MG63 (cell line): ENCODE data around the gene TOB1. TPM values are rescaled to one million over a fixed set of nuclear protein-coding genes. Genes with fewer than 3 reads are reported as not detected.

ENCODE experiments used
- DNase-seq: peaks from one replicate; pipeline ENCODE4 v3.0.0-alpha.2; 2020
- H3K27me3 ChIP-seq: fragments of 250-450 bp; sonication (Bioruptor Pico); 2 replicates; pipeline ENCODE4 v1.5.1; 2020; ENCODE audit warnings: mild to moderate bottlenecking, moderate library complexity
- H3K36me3 ChIP-seq: fragments of 250-450 bp; sonication (Bioruptor Pico); 2 replicates; pipeline ENCODE4 v1.5.1; 2020; ENCODE audit warnings: mild to moderate bottlenecking, moderate library complexity
- H3K4me3 ChIP-seq: fragments of 250-450 bp; sonication (Bioruptor Pico); 2 replicates; pipeline ENCODE4 v1.5.1; 2020; ENCODE audit warnings: mild to moderate bottlenecking, moderate library complexity
- H3K9me3 ChIP-seq: fragments of 250-450 bp; sonication (Bioruptor Pico); 2 replicates; pipeline ENCODE4 v1.5.1; 2020; ENCODE audit warnings: mild to moderate bottlenecking, moderate library complexity
- total RNA-seq: library from RNA; depleted of rRNA; stranded (reverse); fragments of >200 nt; shearing (Covaris generic); gene quantifications from 2 replicates; pipeline ENCODE4 v1.2.3, GENCODE V29; 2014; ENCODE audit warnings: low replicate concordance

TOB1 gene
- total RNA-seq, 1 experiment from 2014 or later: 16.0 TPM

DNA sequence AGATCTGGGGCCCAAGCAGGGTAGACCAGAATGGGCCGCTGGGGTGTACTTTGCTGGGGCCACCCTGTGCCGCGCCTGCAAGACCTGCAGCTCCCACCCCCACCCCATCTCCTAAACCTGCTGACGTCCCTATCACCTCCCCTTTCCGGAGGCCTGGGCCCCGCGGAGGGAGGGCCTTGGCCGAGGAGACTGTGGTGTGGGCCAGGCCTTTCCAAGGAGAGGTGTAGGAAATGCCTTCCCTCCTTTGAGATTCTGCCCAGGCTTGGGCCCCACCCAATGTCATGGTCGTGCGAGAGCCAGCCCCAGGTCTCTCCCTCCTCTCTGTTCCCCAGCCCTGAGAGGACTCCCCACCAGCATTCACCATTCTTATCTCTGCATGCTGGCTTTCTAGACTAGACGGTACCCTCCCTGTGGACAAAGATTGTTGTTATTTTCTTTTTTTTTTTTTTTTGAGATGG, 34.7 kb downstream of the TOB1 start:
- no peak for DNase-seq
- no peak overlapping the region for H3K4me3 ChIP-seq
- H3K9me3 ChIP-seq: no peaks in the 10 kb centered on the region
- no peaks in the 10 kb centered on the region for H3K27me3 ChIP-seq
- H3K36me3 ChIP-seq: no peaks in the 10 kb centered on the region

DNA sequence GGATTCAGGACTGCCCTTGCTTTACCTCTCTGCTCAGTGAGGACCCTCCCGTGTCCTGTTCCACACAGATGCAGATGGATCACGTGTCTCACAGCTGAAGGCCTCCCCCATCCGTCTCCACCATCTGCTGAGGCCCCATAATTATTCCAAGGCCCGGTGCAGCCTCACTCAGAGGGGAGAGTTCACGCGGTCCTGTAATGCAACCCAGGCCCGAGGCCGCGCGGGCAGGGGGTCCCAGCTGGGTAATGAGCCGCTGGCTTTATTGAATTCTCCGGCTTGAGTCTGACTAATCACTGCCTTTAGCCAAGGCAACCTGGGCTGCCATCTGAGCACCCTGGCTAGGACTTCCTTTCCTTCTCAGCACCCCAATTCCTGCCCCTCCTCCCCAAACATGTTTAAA, 35.2 kb downstream of the TOB1 start:
- Histone ChIP-seq H3K27me3 (no peaks in the 10 kb centered on the region), H3K9me3 (no peaks in the 10 kb centered on the region), H3K4me3 (no peak overlapping the region), H3K36me3 (no peaks in the 10 kb centered on the region)
- DNase-seq: no peak

DNA sequence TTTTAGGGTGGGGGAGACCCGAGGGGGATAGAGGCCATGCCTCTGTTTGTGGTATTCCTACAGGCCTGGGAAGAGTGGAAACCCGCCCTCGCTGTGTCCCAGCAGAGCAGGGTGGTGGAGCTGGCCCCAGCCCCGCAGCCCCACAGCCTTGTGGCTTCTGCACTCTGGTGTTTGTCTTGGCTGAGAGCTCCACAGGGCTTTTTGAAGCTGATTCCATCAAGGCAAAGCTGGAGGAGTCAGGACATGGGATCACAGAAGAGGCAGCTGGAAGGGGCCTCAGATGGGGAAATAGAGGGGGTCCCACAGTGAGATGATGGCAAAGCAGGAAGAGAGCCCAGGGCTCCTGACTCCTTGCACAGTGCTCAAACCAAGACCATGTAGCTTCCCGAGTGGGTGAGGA, 35.8 kb downstream of the TOB1 start:
- Histone ChIP-seq H3K27me3 (no peaks in the 10 kb centered on the region), H3K4me3 (no peak overlapping the region), H3K9me3 (no peaks in the 10 kb centered on the region), H3K36me3 (no peaks in the 10 kb centered on the region)
- DNase-seq: no peak

DNA sequence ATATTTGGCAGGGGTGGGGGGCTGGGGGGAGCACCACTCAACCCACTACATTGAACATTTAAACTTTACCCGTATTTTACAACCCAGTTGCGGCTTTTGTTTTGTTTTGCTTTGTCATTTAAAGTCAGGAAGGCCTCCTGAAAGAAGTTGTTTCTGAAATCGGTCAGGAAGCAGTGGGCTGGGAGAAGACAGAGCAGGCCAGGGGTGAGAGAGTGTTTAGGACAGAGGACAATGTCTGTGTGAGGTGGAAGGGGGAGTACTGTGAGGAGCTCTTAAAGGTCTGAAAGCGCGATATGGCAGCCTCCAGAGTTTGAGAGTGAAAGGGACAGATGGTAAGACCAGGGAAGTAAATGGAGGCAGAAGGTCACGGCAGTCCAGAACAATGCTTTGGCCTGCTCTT, 36.8 kb downstream of the TOB1 start:
- Histone ChIP-seq H3K9me3 (peaks cover 2% of the 10 kb centered on the region; the same call in 1 of the 2 replicates), H3K4me3 (no peak overlapping the region), H3K36me3 (no peaks in the 10 kb centered on the region), H3K27me3 (no peaks in the 10 kb centered on the region)
- DNase-seq: no peak

GRCh38 chr17:50828508-50829170, 37.5 kb downstream of the TOB1 start:
- H3K9me3 ChIP-seq: peaks cover 2% of the 10 kb centered on the region; the same call in 1 of the 2 replicates
- DNase-seq: no peak
- no peaks in the 10 kb centered on the region for H3K27me3 ChIP-seq
- no peak overlapping the region for H3K4me3 ChIP-seq
- H3K36me3 ChIP-seq: no peaks in the 10 kb centered on the region

DNA sequence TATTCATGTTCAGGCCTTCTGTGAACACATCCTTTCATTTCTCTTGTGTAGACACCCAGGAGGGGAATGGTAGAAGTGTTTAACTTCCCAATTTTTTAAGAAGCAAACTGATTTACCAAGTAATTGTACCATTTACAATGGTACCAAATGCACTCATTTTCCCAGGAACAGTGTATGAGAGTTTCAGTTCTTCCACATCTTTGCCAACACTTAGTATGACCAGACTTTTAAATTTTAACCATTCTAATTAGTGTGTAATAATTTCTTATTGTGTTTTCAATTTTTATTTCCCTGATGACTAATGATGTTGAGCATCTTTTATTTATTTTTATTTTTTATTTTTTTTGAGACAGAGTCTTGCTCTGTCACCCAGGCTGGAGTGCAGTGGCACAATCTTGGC, 41.0 kb downstream of the TOB1 start:
- no peak for DNase-seq
- no peak overlapping the region for H3K4me3 ChIP-seq
- no peaks in the 10 kb centered on the region for H3K27me3 ChIP-seq
- no peaks in the 10 kb centered on the region for H3K36me3 ChIP-seq
- peaks cover 2% of the 10 kb centered on the region; the same call in 1 of the 2 replicates for H3K9me3 ChIP-seq

DNA sequence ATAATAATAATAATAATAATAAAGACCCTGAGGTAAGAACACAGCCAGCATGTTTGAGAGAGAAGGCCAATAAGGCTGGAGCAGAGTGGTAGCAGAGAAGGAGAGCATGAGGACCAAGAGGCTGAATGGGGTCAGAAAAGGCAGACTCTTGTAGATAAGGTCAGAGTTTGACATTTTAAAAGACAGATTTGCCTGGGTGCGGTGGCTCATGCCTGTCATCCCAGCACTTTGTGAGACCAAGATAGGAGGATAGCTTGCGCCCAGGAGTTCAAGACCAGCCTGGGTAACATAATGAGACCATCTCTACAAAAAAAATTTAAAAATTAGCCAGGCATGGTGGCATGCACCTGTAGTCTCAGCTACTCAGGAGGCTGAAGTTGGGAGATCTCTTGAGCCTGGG, 41.7 kb downstream of the TOB1 start:
- no peak for DNase-seq
- H3K9me3 ChIP-seq: peaks cover 2% of the 10 kb centered on the region; the same call in 1 of the 2 replicates
- no peak overlapping the region for H3K4me3 ChIP-seq
- H3K36me3 ChIP-seq: no peaks in the 10 kb centered on the region
- no peaks in the 10 kb centered on the region for H3K27me3 ChIP-seq

DNA sequence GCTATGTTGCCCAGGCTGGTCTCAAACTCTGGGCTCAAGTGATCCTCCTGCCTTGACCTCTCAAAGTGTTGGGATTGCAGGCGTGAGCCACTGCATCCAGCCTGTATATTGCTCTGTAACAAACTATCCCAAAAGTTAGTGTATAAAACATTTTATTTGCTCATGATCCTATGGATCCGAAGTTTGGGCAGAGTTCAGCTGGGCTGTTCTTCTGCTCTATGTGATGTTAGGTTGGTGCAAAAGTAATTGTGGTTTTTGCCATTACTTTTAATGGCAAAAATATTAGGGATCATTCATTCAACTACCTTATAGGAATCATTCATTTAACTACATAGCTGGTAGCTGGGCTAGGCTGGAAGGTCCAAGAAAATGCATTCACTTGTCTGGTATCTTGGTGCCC, 43.6 kb downstream of the TOB1 start:
- no peaks in the 10 kb centered on the region for H3K27me3 ChIP-seq
- H3K36me3 ChIP-seq: no peaks in the 10 kb centered on the region
- H3K4me3 ChIP-seq: no peak overlapping the region
- DNase-seq: no peak
- peaks cover 2% of the 10 kb centered on the region; the same call in 1 of the 2 replicates for H3K9me3 ChIP-seq

DNA sequence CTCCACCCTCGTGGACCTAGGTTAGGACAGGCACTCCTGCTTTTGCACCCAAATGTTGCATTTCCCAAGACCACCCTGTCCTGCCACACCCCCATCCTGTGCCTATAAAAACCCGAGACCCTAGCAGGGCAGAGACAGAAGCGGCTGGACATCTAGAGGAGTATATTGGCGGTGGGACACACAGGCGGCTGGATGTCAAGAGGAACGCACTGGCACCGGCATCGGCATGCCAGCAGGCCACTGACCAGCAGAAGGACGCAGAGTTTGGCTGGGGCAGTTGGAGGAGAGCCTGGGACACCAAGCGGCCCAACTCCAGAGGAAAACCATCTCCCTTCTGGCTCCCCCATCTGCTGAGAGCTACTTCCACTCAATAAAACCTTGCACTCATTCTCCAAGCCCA, 45.5 kb downstream of the TOB1 start:
- Histone ChIP-seq H3K9me3 (peaks cover 2% of the 10 kb centered on the region; the same call in 1 of the 2 replicates), H3K27me3 (no peaks in the 10 kb centered on the region), H3K4me3 (no peak overlapping the region), H3K36me3 (no peaks in the 10 kb centered on the region)
- no peak for DNase-seq

DNA sequence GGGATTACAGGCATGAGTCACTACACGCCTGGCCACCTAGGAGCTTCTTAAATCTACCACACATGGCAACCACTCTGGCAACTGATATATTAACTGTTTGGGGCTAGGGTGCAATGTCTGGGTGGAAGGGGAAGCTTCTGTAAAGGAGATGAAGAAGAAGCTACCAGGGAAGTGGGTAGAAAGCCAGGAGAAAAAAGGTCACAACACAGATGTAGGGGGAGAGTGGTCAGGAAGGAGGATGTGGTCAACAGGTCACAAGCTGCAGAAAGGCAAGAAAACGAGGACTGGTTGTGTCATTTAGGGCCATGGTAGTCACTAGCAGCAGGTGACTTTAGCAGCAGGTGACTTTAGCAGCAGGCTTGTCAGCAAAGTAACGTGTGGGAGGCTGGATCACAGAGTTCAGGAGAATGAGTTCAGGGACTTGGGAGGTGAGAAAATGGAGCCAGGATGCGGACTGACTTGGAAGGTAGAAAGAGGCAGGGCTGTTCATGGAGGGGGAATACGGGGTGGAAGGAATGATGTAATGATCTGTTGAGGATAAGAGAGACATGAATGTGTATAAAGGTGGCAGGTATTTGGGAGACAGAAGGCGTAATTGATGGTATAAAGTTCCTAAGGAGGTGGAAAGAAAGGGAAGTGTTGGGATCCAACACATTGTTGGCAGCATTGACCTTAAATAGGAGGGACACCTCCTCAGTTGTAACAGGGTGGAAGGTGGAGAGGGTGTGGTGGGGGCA, 47.1 kb downstream of the TOB1 start:
- H3K27me3 ChIP-seq: no peaks in the 10 kb centered on the region
- no peaks in the 10 kb centered on the region for H3K36me3 ChIP-seq
- no peak overlapping the region for H3K4me3 ChIP-seq
- DNase-seq: peak; percentile 31
- H3K9me3 ChIP-seq: no peaks in the 10 kb centered on the region

DNA sequence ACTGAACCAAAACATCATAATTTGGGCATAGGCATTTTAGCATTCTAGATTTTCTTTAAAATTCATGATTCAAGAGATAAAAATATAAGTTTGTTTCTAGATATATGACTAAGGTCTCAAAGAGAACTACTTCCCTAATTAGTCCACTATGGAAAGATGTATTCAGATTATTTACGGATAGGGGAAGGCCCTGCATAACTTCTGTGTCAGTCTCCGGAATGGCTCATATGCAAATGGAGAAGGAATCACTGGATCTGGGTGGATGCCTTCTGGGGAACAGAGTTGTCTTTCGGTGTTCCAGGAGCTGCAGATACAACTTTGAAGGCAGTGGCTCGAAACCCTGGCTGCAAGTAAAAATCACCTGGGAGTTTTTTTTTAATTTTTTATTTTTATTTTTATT, 47.9 kb downstream of the TOB1 start:
- no peak for DNase-seq
- Histone ChIP-seq H3K27me3 (no peaks in the 10 kb centered on the region), H3K36me3 (no peaks in the 10 kb centered on the region), H3K9me3 (no peaks in the 10 kb centered on the region), H3K4me3 (no peak overlapping the region)

DNA sequence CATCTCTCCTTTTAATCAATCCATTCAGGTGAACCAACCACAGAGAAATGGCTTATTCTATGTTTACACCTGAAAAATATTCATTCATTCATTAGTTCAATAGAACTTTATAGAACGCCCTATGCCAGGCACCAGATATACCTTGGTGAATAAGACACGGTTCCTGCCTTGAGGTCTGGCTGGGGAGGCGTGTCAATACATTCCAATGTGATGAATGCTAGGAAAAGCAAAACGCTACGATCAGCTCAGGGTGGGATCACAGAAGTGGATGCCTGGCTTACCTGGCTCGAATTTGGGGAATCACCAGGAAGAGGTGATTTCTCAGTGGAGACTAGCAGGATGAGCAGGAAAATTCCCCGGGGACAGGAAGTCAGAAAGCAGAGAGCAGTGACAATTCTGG, 48.3 kb downstream of the TOB1 start:
- Histone ChIP-seq H3K36me3 (no peaks in the 10 kb centered on the region), H3K9me3 (no peaks in the 10 kb centered on the region), H3K27me3 (no peaks in the 10 kb centered on the region), H3K4me3 (no peak overlapping the region)
- peak; percentile 32 for DNase-seq

DNA sequence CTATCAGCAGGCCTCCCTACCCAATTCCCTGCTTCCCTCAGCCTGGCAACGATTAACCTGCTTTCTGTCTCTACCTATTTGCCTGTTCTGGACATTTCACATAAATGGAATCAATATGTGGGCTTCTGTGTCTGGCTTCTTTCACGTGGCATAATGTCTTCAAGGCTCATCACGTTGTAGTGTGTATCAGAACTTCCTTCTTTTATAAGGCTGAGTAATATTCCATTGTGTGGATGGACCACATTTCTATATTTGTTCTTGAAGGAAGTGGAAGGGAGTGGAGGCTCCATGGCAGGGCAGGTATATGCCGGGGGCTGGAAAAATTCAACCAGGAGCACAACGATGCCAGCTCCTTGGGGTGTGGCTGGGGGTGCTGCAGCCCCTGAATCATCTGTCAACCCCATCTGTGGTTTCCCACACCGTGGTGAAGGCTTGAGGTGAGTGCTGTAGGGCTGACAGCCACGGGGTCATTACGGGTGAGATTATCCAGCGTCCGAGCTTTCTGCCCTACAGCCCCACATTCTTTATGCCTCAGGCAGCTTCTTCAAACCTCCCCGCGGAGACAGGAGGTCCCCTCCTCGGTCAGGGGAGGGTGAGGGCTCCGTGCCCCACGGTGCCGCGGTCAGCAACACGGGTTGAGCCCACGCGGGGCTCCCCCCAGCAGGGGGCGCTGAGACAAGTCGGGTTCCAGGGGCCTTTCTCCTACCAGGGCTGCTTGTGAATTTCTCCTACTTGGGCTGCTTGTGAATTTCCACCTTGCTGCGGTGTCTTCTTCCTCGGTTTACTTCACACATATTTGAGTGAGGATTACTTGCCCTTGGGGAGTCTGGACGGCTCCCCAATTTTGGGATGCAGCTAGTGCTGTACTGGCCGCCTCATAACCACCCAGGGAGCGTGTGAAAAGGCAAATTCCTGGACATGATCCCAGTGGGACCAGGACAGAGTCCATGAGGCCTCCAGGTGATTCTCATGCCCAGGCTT, 49.1 kb downstream of the TOB1 start:
- DNase-seq: peak; percentile 34
- Histone ChIP-seq H3K9me3 (no peaks in the 10 kb centered on the region), H3K36me3 (no peaks in the 10 kb centered on the region), H3K4me3 (no peak overlapping the region), H3K27me3 (no peaks in the 10 kb centered on the region)

DNA sequence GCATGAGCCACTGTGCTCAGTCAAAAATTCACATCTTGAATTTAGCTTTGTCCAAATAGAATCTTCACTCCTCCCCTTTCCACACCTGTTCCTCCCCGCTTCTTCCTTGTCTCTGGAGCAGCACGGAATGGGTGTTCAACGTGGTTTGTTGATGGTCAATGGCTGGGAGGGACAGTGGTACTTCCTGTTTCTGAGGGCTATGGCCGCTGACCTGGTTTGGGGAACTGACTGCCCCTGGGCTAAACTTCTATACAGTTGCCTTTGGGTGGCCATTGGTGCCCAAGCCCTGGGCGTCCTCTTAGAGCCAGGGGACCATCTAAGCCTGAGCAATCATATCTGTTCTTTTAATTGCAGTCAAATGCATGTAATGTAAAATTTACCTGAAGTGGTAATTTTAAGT, 49.9 kb downstream of the TOB1 start:
- H3K4me3 ChIP-seq: no peak overlapping the region
- no peaks in the 10 kb centered on the region for H3K27me3 ChIP-seq
- no peak for DNase-seq
- H3K9me3 ChIP-seq: no peaks in the 10 kb centered on the region
- no peaks in the 10 kb centered on the region for H3K36me3 ChIP-seq

- no peaks in the 10 kb centered on the region for H3K36me3 ChIP-seq
- no peaks in the 10 kb centered on the region for H3K27me3 ChIP-seq
- H3K9me3 ChIP-seq: no peaks in the 10 kb centered on the region
- H3K4me3 ChIP-seq: no peak overlapping the region
- no peak for DNase-seq
Measured at GRCh38 chr17:50815400-50815799, 50.8 kb downstream of the TOB1 start.

DNA sequence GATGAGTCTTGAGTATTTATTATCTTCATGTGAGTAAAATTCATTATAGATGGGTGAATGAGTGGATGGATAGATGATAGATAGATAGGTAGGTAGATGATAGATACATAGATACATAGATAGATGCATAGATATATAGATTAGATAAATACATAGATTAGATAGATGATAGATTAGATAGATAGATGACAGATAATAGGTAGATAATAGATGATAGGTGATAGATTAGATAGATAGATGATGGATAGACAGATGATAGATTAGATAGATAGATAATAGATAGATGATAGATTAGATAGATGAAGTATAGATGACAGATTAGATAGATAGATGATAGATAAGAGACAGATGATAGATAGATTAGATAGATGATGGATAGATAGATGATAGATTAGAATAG, 52.6 kb downstream of the TOB1 start:
- DNase-seq: no peak

More for the DNA sequence above, 52.6 kb downstream of the TOB1 start:
- H3K9me3 ChIP-seq: no peaks in the 10 kb centered on the region
- no peak overlapping the region for H3K4me3 ChIP-seq
- no peaks in the 10 kb centered on the region for H3K36me3 ChIP-seq
- no peaks in the 10 kb centered on the region for H3K27me3 ChIP-seq
